Measurements from ENCODE around the gene SLC5A1. TPM values are rescaled to one million over a fixed set of nuclear protein-coding genes. Genes with fewer than 3 reads are reported as not detected.

SLC5A1 gene
- total and polyA plus RNA-seq, 2 of the 8 experiments (the other 6 are each of a cell fraction or from before 2014, with no cell fraction given) = 0.06 TPM; not detected in 1

GRCh38 chr22:32100711-32101110 is 57.6 kb downstream of the SLC5A1 start (continued):
- no peak for TF ChIP-seq CHD7 (IDR thresholded peaks at IDR 0.05; ENCODE audit: insufficient replicate concordance, low read length)
- TF ChIP-seq CBX5 (IDR thresholded peaks at IDR 0.05; ENCODE audit: low read depth, low read length) = no peak
- no peak for TF ChIP-seq GABPA (IDR thresholded peaks at IDR 0.05; ENCODE audit: borderline replicate concordance, insufficient read depth, low read length)
- TF ChIP-seq ZNF274 (IDR thresholded peaks at IDR 0.05; ENCODE audit: borderline replicate concordance, extremely low read depth, low read length) = no peak
- TF ChIP-seq CREB1 (IDR thresholded peaks at IDR 0.05) = no peak
- no peak for TF ChIP-seq TAF7 (optimal IDR thresholded peaks at IDR 0.05; ENCODE audit: borderline replicate concordance, low read depth, low read length)
- TF ChIP-seq HDAC6 (IDR thresholded peaks at IDR 0.05; ENCODE audit: low read depth, low read length) = no peak
- TF ChIP-seq SP2 (IDR thresholded peaks at IDR 0.05; ENCODE audit: low read length) = no peak

All from H1 (cell line).